SK-N-SH treated with all-trans-retinoic acid at 6 μM for 48 hours (cell line): ENCODE data around the gene SEC14L1.

ENCODE experiments used
- ATAC-seq: fragments of 200-7000 bp; cut with Tn5 transposase; 3 replicates; pipeline ENCODE4 v1.9.1; 2020; ENCODE audit warnings: mild to moderate bottlenecking, moderate library complexity
- ARNTL ChIP-seq: fragments of 450-650 bp; formaldehyde crosslinking; IDR thresholded peaks from 2 replicates; pipeline ENCODE4 v1.5.0; 2020; ENCODE audit warnings: low read depth, mild to moderate bottlenecking, moderate library complexity, borderline replicate concordance
- CREB5 ChIP-seq: fragments of 250-450 bp; sonication (Bioruptor Pico); IDR thresholded peaks from 2 replicates; pipeline ENCODE4 v1.5.1; 2020; ENCODE audit warnings: low read depth, mild to moderate bottlenecking, moderate library complexity
- CSDC2 ChIP-seq: fragments of 250-450 bp; sonication (Bioruptor Pico); IDR thresholded peaks from 2 replicates; pipeline ENCODE4 v1.5.0; 2020; ENCODE audit warnings: mild to moderate bottlenecking, moderate library complexity
- CSRNP3 ChIP-seq: fragments of 250-450 bp; sonication (Bioruptor Pico); IDR thresholded peaks from 2 replicates; pipeline ENCODE4 v1.5.1; 2021; ENCODE audit warnings: mild to moderate bottlenecking, moderate library complexity
- ESRRG ChIP-seq: fragments of 250-450 bp; sonication (Bioruptor Pico); IDR thresholded peaks from 2 replicates; pipeline ENCODE4 v1.6.1; 2021; ENCODE audit warnings: mild to moderate bottlenecking
- OSR1 ChIP-seq: fragments of 250-450 bp; sonication (Bioruptor Pico); IDR thresholded peaks from 2 replicates; pipeline ENCODE4 v1.8.0; 2022; ENCODE audit warnings: moderate library complexity, mild to moderate bottlenecking, inconsistent platforms
- PATZ1 ChIP-seq: fragments of 250-450 bp; sonication (Bioruptor Pico); IDR thresholded peaks from 2 replicates; pipeline ENCODE4 v1.8.0; 2020; ENCODE audit warnings: mild to moderate bottlenecking, moderate library complexity, borderline replicate concordance
- POU6F1 ChIP-seq: fragments of 250-450 bp; sonication (Bioruptor Pico); IDR thresholded peaks from 2 replicates; pipeline ENCODE4 v1.8.0; 2021; ENCODE audit warnings: low read depth, mild to moderate bottlenecking, moderate library complexity, borderline replicate concordance
- PPARA ChIP-seq: fragments of 250-450 bp; sonication (Bioruptor Pico); IDR thresholded peaks from 2 replicates; pipeline ENCODE4 v1.5.0; 2020; ENCODE audit warnings: mild to moderate bottlenecking, borderline replicate concordance
- RARB ChIP-seq: fragments of 250-450 bp; sonication (Bioruptor Pico); IDR thresholded peaks from 2 replicates; pipeline ENCODE4 v1.8.0; 2021; ENCODE audit warnings: mild to moderate bottlenecking, moderate library complexity
- SNAI2 ChIP-seq: fragments of 250-450 bp; sonication (Bioruptor Pico); IDR thresholded peaks from 2 replicates; pipeline ENCODE4 v1.5.0; 2020; ENCODE audit warnings: mild to moderate bottlenecking, moderate library complexity
- TCF4 ChIP-seq: fragments of 250-450 bp; sonication (Bioruptor Pico); IDR thresholded peaks from 2 replicates; pipeline ENCODE4 v1.8.0; 2021; ENCODE audit warnings: mild to moderate bottlenecking, moderate library complexity, borderline replicate concordance
- TOX ChIP-seq: fragments of 250-450 bp; sonication (Bioruptor Pico); IDR thresholded peaks from 2 replicates; pipeline ENCODE4 v1.8.0; 2021; ENCODE audit warnings: mild to moderate bottlenecking, moderate library complexity, borderline replicate concordance
- TSHZ2 ChIP-seq: fragments of 250-450 bp; sonication (Bioruptor Pico); IDR thresholded peaks from 2 replicates; pipeline ENCODE4 v1.5.0; 2020; ENCODE audit warnings: mild to moderate bottlenecking, moderate library complexity
- ZC3H10 ChIP-seq: fragments of 250-450 bp; sonication (Bioruptor Pico); IDR thresholded peaks from 2 replicates; pipeline ENCODE4 v1.5.1; 2021; ENCODE audit warnings: mild to moderate bottlenecking, moderate library complexity
- ZFP30 ChIP-seq: fragments of 450-650 bp; formaldehyde crosslinking; IDR thresholded peaks from 2 replicates; pipeline ENCODE4 v1.5.0; 2022; ENCODE audit warnings: mild to moderate bottlenecking, moderate library complexity
- ZNF565 ChIP-seq: fragments of 450-650 bp; formaldehyde crosslinking; conservative IDR thresholded peaks from 2 replicates; pipeline ENCODE4 v1.5.0; 2020; ENCODE audit warnings: low read depth, mild to moderate bottlenecking, moderate library complexity

SEC14L1 gene

GRCh38 chr17:77228816-77229215, 88.0 kb downstream of the SEC14L1 start (continued):
- TF ChIP-seq CSRNP3 (CRISPR knock-in tag) (no peak), PATZ1 (CRISPR knock-in tag) (no peak), SNAI2 (no peak)

GRCh38 chr17:77229786-77230435, 89.1 kb downstream of the SEC14L1 start:
- ATAC-seq, result no peak
- no peak for TF ChIP-seq ARNTL (CRISPR knock-in tag)
- no peak for TF ChIP-seq SNAI2
- TF ChIP-seq CREB5 (CRISPR knock-in tag), result no peak
- no peak for TF ChIP-seq ESRRG (CRISPR knock-in tag)
- TF ChIP-seq OSR1, result no peak
- TF ChIP-seq ZFP30 (CRISPR knock-in tag), result no peak
- no peak for TF ChIP-seq CSRNP3 (CRISPR knock-in tag)
- TF ChIP-seq PATZ1 (CRISPR knock-in tag), result no peak
- no peak for TF ChIP-seq TCF4 (CRISPR knock-in tag)
- TF ChIP-seq PPARA (CRISPR knock-in tag), result no peak
- TF ChIP-seq ZC3H10, result no peak

- no peak for ATAC-seq
- TF ChIP-seq ZC3H10, result no peak
- TF ChIP-seq CSRNP3 (CRISPR knock-in tag), result no peak
- TF ChIP-seq CSDC2 (CRISPR knock-in tag), result no peak
- TF ChIP-seq TOX, result no peak
- no peak for TF ChIP-seq POU6F1 (CRISPR knock-in tag)
- no peak for TF ChIP-seq ARNTL (CRISPR knock-in tag)
- TF ChIP-seq RARB (CRISPR knock-in tag), result no peak
- no peak for TF ChIP-seq OSR1
- TF ChIP-seq ZNF565 (CRISPR knock-in tag), result no peak
- no peak for TF ChIP-seq TSHZ2
Measured at GRCh38 chr17:77230436-77230830, 89.7 kb downstream of the SEC14L1 start.
